ENCODE measurements around the gene SYDE2.
"Not testable (repeated sequence)": the region's sequence is repeated elsewhere in the genome, so short reads cannot be mapped to it uniquely, and the experiment has no call there.

GRCh38 chr1:85192129-85192528 is 8.7 kb downstream of the SYDE2 start:
- TF ChIP-seq, protein P1, sequence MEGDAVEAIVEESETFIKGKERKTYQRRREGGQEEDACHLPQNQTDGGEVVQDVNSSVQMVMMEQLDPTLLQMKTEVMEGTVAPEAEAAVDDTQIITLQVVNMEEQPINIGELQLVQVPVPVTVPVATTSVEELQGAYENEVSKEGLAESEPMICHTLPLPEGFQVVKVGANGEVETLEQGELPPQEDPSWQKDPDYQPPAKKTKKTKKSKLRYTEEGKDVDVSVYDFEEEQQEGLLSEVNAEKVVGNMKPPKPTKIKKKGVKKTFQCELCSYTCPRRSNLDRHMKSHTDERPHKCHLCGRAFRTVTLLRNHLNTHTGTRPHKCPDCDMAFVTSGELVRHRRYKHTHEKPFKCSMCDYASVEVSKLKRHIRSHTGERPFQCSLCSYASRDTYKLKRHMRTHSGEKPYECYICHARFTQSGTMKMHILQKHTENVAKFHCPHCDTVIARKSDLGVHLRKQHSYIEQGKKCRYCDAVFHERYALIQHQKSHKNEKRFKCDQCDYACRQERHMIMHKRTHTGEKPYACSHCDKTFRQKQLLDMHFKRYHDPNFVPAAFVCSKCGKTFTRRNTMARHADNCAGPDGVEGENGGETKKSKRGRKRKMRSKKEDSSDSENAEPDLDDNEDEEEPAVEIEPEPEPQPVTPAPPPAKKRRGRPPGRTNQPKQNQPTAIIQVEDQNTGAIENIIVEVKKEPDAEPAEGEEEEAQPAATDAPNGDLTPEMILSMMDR (conservative IDR thresholded peaks at IDR 0.05 in 1 of 2, IDR thresholded peaks at IDR 0.05 in 1 of 2; ENCODE audit: extremely low read depth in 1 of 2, insufficient read depth in 1 of 2, low read depth in 1 of 2, low read length in 2 of 2), result not testable (repeated sequence)
- not testable (repeated sequence) for TF ChIP-seq EZH2 (IDR thresholded peaks at IDR 0.05; ENCODE audit: borderline replicate concordance, low read length)
